Transverse colon (tissue), 3 donors: Measurements from ENCODE around the gene VPS4B.

Source experiments
- POLR2A ChIP-seq: fragments of 450-650 bp; IDR thresholded peaks from one replicate; pipeline ENCODE4 v1.6.1; 2016; ENCODE audit warnings: antibody characterized with exemption, mild to moderate bottlenecking, moderate library complexity
- POLR2AphosphoS5 ChIP-seq, 3 donors: sonication (generic); formaldehyde crosslinking; IDR thresholded peaks; one replicate each; pipeline ENCODE4 v1.6.1; 2016; ENCODE audit warnings: antibody characterized with exemption in 3 of 3

DNA sequence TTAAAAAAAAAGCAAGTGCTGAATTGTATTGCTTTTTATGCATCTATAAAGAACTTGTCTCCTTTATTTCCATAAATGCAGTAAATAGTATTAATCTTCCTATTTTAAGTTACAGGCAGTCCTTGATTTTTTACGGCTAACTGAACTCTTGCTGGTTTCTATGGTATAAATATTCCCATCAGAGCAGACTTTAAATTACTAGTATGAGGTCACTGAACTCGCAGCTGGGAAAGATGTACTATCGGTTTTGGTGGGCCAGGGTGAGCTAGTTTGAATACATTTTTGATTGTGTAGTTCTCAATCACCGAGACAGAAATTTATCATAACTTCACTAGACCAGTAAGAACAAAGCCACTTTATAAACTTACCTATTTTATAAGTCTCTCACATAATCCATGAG, 34.4 kb downstream of the VPS4B start:
- no peak for TF ChIP-seq POLR2AphosphoS5 (IDR thresholded peaks at IDR 0.05)
- no peak for TF ChIP-seq POLR2A
